MCF 10A (cell line): ENCODE measurements around the gene NUCB2. TPM values are rescaled to one million over a fixed set of nuclear protein-coding genes. Genes with fewer than 3 reads are reported as not detected.

Experiments used
- BruUV-seq: library from RNA; stranded (reverse); fragments of 400-500 nt; replicated peaks from 2 replicates; lab custom pipeline; 2021; lab: Mats Ljungman, UMichigan
- CTCF ChIA-PET: fragments of 300-600 bp; sonication (Branson Sonifier 250); formaldehyde crosslinking; extraction: SDS; loops from one replicate; lab custom pipeline; 2021; ENCODE audit warnings: antibody characterized with exemption, inconsistent platforms; lab: Yijun Ruan, JAX
- POLR2A ChIA-PET: fragments of 300-600, 350-650 bp; sonication (Branson Sonifier 250); formaldehyde crosslinking; extraction: SDS; loops from one replicate; lab custom pipeline; 2020; ENCODE audit warnings: antibody characterized with exemption, inconsistent platforms; lab: Yijun Ruan, JAX
- DNase-seq: peaks from one replicate; pipeline ENCODE4 v3.0.0-alpha.2; 2018; ENCODE audit not compliant: unreplicated experiment
- H3K27ac Mint-ChIP-seq: one replicate; pipeline ENCODE4 v1.8.0; 2022; ENCODE audit warnings: mild to moderate bottlenecking, low read depth, mixed read lengths; ENCODE audit not compliant: unreplicated experiment
- H3K27me3 Mint-ChIP-seq: one replicate; pipeline ENCODE4 v1.8.0; 2022; ENCODE audit warnings: mixed read lengths; ENCODE audit not compliant: insufficient read depth, unreplicated experiment
- H3K36me3 Mint-ChIP-seq: one replicate; pipeline ENCODE4 v1.8.0; 2022; ENCODE audit warnings: mild to moderate bottlenecking, moderate library complexity, mixed read lengths; ENCODE audit not compliant: insufficient read depth, unreplicated experiment
- H3K4me1 Mint-ChIP-seq: one replicate; pipeline ENCODE4 v1.8.0; 2022; ENCODE audit warnings: mixed read lengths; ENCODE audit not compliant: insufficient read depth, unreplicated experiment
- H3K4me3 Mint-ChIP-seq: one replicate; pipeline ENCODE4 v1.8.0; 2022; ENCODE audit warnings: mild to moderate bottlenecking, moderate library complexity, mixed read lengths; ENCODE audit not compliant: unreplicated experiment
- H3K9me3 Mint-ChIP-seq: one replicate; pipeline ENCODE4 v1.8.0; 2022; ENCODE audit warnings: mixed read lengths; ENCODE audit not compliant: unreplicated experiment
- CTCF ChIP-seq: fragments of 200-600 bp; IDR thresholded peaks from one replicate; pipeline ENCODE4 v1.8.0; 2022; ENCODE audit warnings: antibody characterized with exemption, mild to moderate bottlenecking; ENCODE audit not compliant: unreplicated experiment
- intact Hi-C: fragments of 100-400 bp; cut with micrococcal nuclease; formaldehyde crosslinking; loops from 2 replicates; pipeline ENCODE4 v1.14.1; 2022
- total RNA-seq: library from RNA; stranded (reverse); gene quantifications from 2 replicates; pipeline ENCODE4 v1.2.3, GENCODE V29; 2022

The NUCB2 gene
- total RNA-seq, 1 experiment from 2014 or later, result 89.4 TPM

- no peak overlapping the region for H3K27ac Mint-ChIP-seq
- no TSS peak for BruUV-seq
- no peak overlapping the region for H3K4me3 Mint-ChIP-seq
- H3K4me1 Mint-ChIP-seq, result peaks cover 28% of the 10 kb centered on the region
- intact Hi-C loops, result no loop called here
- peaks cover 4% of the 10 kb centered on the region for H3K36me3 Mint-ChIP-seq
- ChIA-PET CTCF (no interaction called here), POLR2A (interaction anchor here (1.3 kb wide), 1 partner anchor 17 kb away, joined by 3 read pairs; the partner anchor contains the start of gene NUCB2)
- H3K27me3 Mint-ChIP-seq, result no peaks in the 10 kb centered on the region
- no peak for DNase-seq
- H3K9me3 Mint-ChIP-seq, result no peaks in the 10 kb centered on the region
- no peak for TF ChIP-seq CTCF
Observed at GRCh38 chr11:17259519-17259918, 17.0 kb upstream of the NUCB2 start.

- no TSS peak for BruUV-seq
- intact Hi-C loops, result no loop called here
- no peak overlapping the region for H3K4me3 Mint-ChIP-seq
- no peaks in the 10 kb centered on the region for H3K9me3 Mint-ChIP-seq
- no peak for TF ChIP-seq CTCF
- peaks cover 4% of the 10 kb centered on the region for H3K36me3 Mint-ChIP-seq
- peaks cover 28% of the 10 kb centered on the region for H3K4me1 Mint-ChIP-seq
- no peaks in the 10 kb centered on the region for H3K27me3 Mint-ChIP-seq
- POLR2A ChIA-PET, result interaction anchor here (0.6 kb wide), 1 partner anchor 86 kb away, joined by 3 read pairs; no protein-coding TSS in a partner anchor
- CTCF ChIA-PET, result no interaction called here
- no peak for DNase-seq
- H3K27ac Mint-ChIP-seq, result no peak overlapping the region
Observed at GRCh38 chr11:17260020-17260419, 16.5 kb upstream of the NUCB2 start.

- H3K4me3 Mint-ChIP-seq, result no peak overlapping the region
- H3K9me3 Mint-ChIP-seq, result no peaks in the 10 kb centered on the region
- peak; percentile 47 for DNase-seq
- no peak overlapping the region for H3K27ac Mint-ChIP-seq
- POLR2A ChIA-PET, result interaction anchor here (0.7 to 1.4 kb wide), 3 partner anchors 13 to 338 kb away, joined by 4 to 6 read pairs (median 5); partner anchors contain the start of gene NUCB2
- no peaks in the 10 kb centered on the region for H3K27me3 Mint-ChIP-seq
- H3K4me1 Mint-ChIP-seq, result peaks cover 15% of the 10 kb centered on the region
- CTCF ChIA-PET, result interaction anchor here (0.9 kb wide), 1 partner anchor 10 kb away, joined by 4 read pairs; no protein-coding TSS in a partner anchor
- no peak for TF ChIP-seq CTCF
- no TSS peak for BruUV-seq
- no peaks in the 10 kb centered on the region for H3K36me3 Mint-ChIP-seq
- intact Hi-C loops, result no loop called here
Observed at GRCh38 chr11:17263769-17264168, 12.8 kb upstream of the NUCB2 start.

GRCh38 chr11:17266781-17267180 lies 9.8 kb upstream of the NUCB2 start:
- H3K9me3 Mint-ChIP-seq, result no peaks in the 10 kb centered on the region
- H3K36me3 Mint-ChIP-seq, result no peaks in the 10 kb centered on the region
- intact Hi-C loops, result no loop called here
- H3K4me3 Mint-ChIP-seq, result no peak overlapping the region
- H3K27me3 Mint-ChIP-seq, result no peaks in the 10 kb centered on the region
- no TSS peak for BruUV-seq
- H3K27ac Mint-ChIP-seq, result no peak overlapping the region
- DNase-seq, result no peak
- CTCF ChIA-PET, result interaction anchor here (1.1 to 1.2 kb wide), 2 partner anchors 37 to 263 kb away, joined by 3 to 4 read pairs; no protein-coding TSS in a partner anchor
- POLR2A ChIA-PET, result no interaction called here
- no peak for TF ChIP-seq CTCF
- peaks cover 15% of the 10 kb centered on the region for H3K4me1 Mint-ChIP-seq
